Spleen (tissue), 11 donors: ENCODE data around the gene SLC16A10. TPM values are rescaled to one million over a fixed set of nuclear protein-coding genes. Genes with fewer than 3 reads are reported as not detected.

Experiments used
- DNase-seq: peaks from one replicate; pipeline ENCODE4 v3.0.0-alpha.2; 2020
- H3K27ac ChIP-seq, 8 donors: fragments of 200-600 bp; sonication (generic) in 7 of 8; 1 replicate in 4 of 8; 2 replicates in 4 of 8; pipeline versions ENCODE4 v1.5.0 to v1.8.0; 2016 to 2021; ENCODE audit warnings: inconsistent platforms in 4 of 8, mild to moderate bottlenecking in 4 of 8, moderate library complexity in 1 of 8
- H3K27me3 ChIP-seq, 7 donors: fragments of 200-600 bp; sonication (generic) in 6 of 7; replicated peaks in 1 of 7; 1 replicate in 4 of 7; 2 replicates in 3 of 7; pipeline versions ENCODE4 v1.5.0 to v1.8.0; 2016 to 2021; ENCODE audit warnings: inconsistent platforms in 3 of 7, mild to moderate bottlenecking in 1 of 7
- H3K36me3 ChIP-seq, 6 donors: fragments of 200-600 bp; sonication (generic) in 5 of 6; 1 replicate in 4 of 6; 2 replicates in 2 of 6; pipeline versions ENCODE4 v1.5.0 to v1.8.0; 2016 to 2021; ENCODE audit warnings: inconsistent platforms in 2 of 6
- H3K4me1 ChIP-seq, 6 donors: fragments of 200-600 bp; sonication (generic) in 5 of 6; 1 replicate in 3 of 6; 2 replicates in 3 of 6; pipeline versions ENCODE4 v1.5.0 to v1.8.0; 2016 to 2021; ENCODE audit warnings: inconsistent platforms in 3 of 6
- H3K4me3 ChIP-seq, 8 donors: fragments of 200-600 bp; sonication (generic) in 7 of 8; 1 replicate in 4 of 8; 2 replicates in 4 of 8; pipeline versions ENCODE4 v1.5.0 to v1.8.0; 2016 to 2021; ENCODE audit warnings: inconsistent platforms in 4 of 8, mild to moderate bottlenecking in 4 of 8, moderate library complexity in 2 of 8
- H3K9me3 ChIP-seq, 8 donors: fragments of 200-600 bp; sonication (generic) in 7 of 8; 1 replicate in 4 of 8; 2 replicates in 4 of 8; pipeline versions ENCODE4 v1.5.0 to v1.8.0; 2016 to 2021; ENCODE audit warnings: inconsistent platforms in 4 of 8
- POLR2A ChIP-seq, 3 donors: fragments of 450-650 bp; IDR thresholded peaks; one replicate each; pipeline ENCODE4 v1.5.1; 2017; ENCODE audit warnings: antibody characterized with exemption in 3 of 3, mild to moderate bottlenecking in 1 of 3
- POLR2AphosphoS5 ChIP-seq, 3 donors: sonication (generic); formaldehyde crosslinking; IDR thresholded peaks; one replicate each; pipeline ENCODE4 v1.5.1; 2017; ENCODE audit warnings: antibody characterized with exemption in 3 of 3
- WGBS, 5 donors: extraction: QIAGEN DNeasy Blood & Tissue Kit in 3 of 5; methylation state at CpG; one replicate each; pipeline versions ENCODE4 v1.1.5 to v1.1.7; 2013 to 2018; 5-methylcytosine and 5-hydroxymethylcytosine counted together
- intact Hi-C: fragments of 100-400 bp; cut with DNase I; formaldehyde crosslinking; loops from one replicate; pipeline ENCODE4 v1.15.0; 2023; ENCODE audit warnings: low total_unique reads
- polyA plus RNA-seq, 3 donors: library from polyadenylated mRNA; stranded (reverse); fragments of 200-250 nt; gene quantifications; one replicate each; pipeline ENCODE4 v1.2.1, GENCODE V29; 2013
- total RNA-seq, 7 donors: library from RNA; depleted of rRNA in 3 of 7; stranded (reverse); fragments of >200 nt in 3 of 7; fragmentation: NEBNext Ultra II Directional in 4 of 7; extraction: Animal tissue kit (Norgen Biotek cat#: 25700) in 4 of 7; gene quantifications; one replicate each; pipeline versions ENCODE4 v1.1.0 to v1.2.1, GENCODE V29; 2016 to 2021
- TF ChIP-seq, protein P1 (sequence below), 11 experiments: fragments of 200-600 bp in 7 of 11; fragments of 450-650 bp in 4 of 11; sonication (generic) in 4 of 11; IDR thresholded peaks in 8 of 11; conservative IDR thresholded peaks in 3 of 11; 1 replicate in 7 of 11; 2 replicates in 4 of 11; pipeline versions ENCODE4 v1.4.0 to v1.8.0; 2016 to 2021; ENCODE audit warnings: antibody characterized with exemption in 11 of 11, inconsistent platforms in 4 of 11, mild to moderate bottlenecking in 1 of 11
- donor health status: healthy with polysubstance abuse.
- donor health status: DM: no; HTN: no; CAD: no; lungs with moderate emphysema.
- donor health status: DM: no; HTN: no; CAD: no.
- donor health status: Bipolar disorder and iron deficiency.
- donor health status: healthy.
- donor health status: DM: no; HTN: no; CAD: no.
- donor health status: DM: yes; HTN: yes; CAD: no.

SLC16A10 gene
- total and polyA plus RNA-seq, 10 donors, result 0.24 to 19.9 (median 5.6) TPM

DNA sequence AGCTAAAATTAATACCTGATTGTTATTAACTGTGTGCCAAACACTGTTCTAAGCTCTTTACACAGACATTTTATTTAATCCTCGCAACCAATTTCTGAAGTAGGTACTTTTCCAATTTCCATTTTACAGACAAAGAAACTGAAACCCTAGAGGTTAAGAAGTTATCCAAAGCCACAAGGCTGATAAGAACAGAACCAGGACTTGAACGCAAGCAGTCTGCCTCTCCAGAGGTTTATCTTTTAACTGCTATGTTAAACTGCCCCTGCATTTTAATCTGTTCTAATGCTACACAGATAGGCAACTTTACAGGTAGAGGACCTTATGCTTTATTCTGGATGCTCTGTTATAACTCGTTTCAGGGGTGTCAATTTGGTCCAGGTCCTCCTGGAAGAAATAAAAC lies 118.2 kb downstream of the SLC16A10 start:
- intact Hi-C loops, result no loop called here
- H3K27ac ChIP-seq, result no peak overlapping the region
- 75 to 86% (median 81%) methylated on average over 3 of the region's 3 CpGs for WGBS, 5 donors
- no peak overlapping the region for H3K4me3 ChIP-seq
- H3K36me3 ChIP-seq, result no peaks in the 10 kb centered on the region
- no peaks in the 10 kb centered on the region for H3K27me3 ChIP-seq
- peaks cover 0 to 3% (median 0%) of the 10 kb centered on the region in 6 donors for H3K4me1 ChIP-seq
- no peaks in the 10 kb centered on the region for H3K9me3 ChIP-seq
- no peak for DNase-seq
- TF ChIP-seq POLR2A (IDR thresholded peaks at IDR 0.05) (no peak), POLR2AphosphoS5 (IDR thresholded peaks at IDR 0.05) (no peak)
- TF ChIP-seq, protein P1, sequence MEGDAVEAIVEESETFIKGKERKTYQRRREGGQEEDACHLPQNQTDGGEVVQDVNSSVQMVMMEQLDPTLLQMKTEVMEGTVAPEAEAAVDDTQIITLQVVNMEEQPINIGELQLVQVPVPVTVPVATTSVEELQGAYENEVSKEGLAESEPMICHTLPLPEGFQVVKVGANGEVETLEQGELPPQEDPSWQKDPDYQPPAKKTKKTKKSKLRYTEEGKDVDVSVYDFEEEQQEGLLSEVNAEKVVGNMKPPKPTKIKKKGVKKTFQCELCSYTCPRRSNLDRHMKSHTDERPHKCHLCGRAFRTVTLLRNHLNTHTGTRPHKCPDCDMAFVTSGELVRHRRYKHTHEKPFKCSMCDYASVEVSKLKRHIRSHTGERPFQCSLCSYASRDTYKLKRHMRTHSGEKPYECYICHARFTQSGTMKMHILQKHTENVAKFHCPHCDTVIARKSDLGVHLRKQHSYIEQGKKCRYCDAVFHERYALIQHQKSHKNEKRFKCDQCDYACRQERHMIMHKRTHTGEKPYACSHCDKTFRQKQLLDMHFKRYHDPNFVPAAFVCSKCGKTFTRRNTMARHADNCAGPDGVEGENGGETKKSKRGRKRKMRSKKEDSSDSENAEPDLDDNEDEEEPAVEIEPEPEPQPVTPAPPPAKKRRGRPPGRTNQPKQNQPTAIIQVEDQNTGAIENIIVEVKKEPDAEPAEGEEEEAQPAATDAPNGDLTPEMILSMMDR (IDR thresholded peaks at IDR 0.05 in 8 of 11, conservative IDR thresholded peaks at IDR 0.05 in 3 of 11), result no peak

DNA sequence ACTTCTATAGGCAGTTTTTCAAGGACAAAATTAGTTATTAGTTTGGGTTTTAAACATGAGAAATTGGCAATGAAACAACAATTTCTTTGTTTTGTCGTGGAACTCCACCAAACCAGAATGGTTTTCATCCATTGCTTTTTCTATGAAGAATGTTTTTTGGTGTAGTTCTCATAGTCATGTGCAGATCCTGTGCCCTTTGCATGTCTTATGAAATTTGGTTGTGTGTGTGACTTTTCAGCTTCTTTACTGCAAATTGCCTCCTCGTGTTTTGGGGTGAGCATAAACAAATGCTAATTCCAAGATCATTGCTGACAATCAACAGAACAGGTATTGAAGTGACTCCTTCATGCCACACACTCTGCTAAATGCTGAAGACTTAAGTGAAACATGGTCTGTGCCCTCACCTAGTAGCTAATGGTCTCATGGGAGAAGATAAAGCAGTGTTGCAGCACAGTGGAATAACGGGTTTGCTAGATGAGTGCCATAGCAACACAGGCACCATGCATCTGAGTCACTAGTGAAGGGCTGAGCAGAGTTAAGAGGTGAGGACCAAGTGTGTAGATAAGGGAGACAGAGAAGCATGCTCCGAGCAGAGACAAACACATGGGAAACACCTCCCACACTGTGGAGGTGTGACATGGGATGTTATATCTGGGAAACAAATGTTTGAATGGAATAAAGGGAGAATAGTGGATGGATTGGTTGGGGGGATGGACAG lies 120.0 kb downstream of the SLC16A10 start:
- 71 to 84% (median 79%) methylated on average over 4 of the region's 4 CpGs for WGBS, 5 donors
- no peak for DNase-seq
- TF ChIP-seq, protein P1 (IDR thresholded peaks at IDR 0.05 in 8 of 11, conservative IDR thresholded peaks at IDR 0.05 in 3 of 11), result no peak
- no peak for TF ChIP-seq POLR2A (IDR thresholded peaks at IDR 0.05)
- no peak for TF ChIP-seq POLR2AphosphoS5 (IDR thresholded peaks at IDR 0.05)
- Histone ChIP-seq H3K36me3 (no peaks in the 10 kb centered on the region), H3K27ac (no peak overlapping the region), H3K4me3 (no peak overlapping the region), H3K9me3 (no peaks in the 10 kb centered on the region), H3K4me1 (no peaks in the 10 kb centered on the region), H3K27me3 (no peaks in the 10 kb centered on the region)
- intact Hi-C loops, result no loop called here

DNA sequence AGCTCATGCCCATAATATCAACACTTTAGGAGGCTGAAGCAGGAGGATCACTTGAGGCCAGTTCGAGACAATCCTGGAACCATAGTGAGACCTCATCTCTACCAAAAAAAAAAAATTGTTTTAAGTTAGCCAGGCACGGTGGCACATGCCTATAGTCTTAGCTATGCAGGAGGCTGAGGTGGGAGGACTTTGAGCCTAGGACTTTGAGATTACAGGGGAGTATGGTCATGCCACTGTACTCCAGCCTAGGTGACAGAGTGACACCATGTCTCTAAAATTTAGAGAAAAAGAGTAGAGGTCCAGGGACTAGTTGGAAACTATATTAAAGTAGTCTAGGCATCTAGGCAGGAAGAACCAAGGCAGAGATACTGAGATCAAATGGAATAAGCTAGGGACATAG lies 121.6 kb downstream of the SLC16A10 start:
- Histone ChIP-seq H3K36me3 (no peaks in the 10 kb centered on the region), H3K27me3 (no peaks in the 10 kb centered on the region), H3K4me1 (no peaks in the 10 kb centered on the region), H3K27ac (no peak overlapping the region), H3K9me3 (no peaks in the 10 kb centered on the region), H3K4me3 (no peak overlapping the region)
- intact Hi-C loops, result no loop called here
- no peak for TF ChIP-seq POLR2A (IDR thresholded peaks at IDR 0.05)
- 72 to 96% (median 84%) methylated on average over 2 of the region's 2 CpGs for WGBS, 5 donors
- DNase-seq, result no peak

DNA sequence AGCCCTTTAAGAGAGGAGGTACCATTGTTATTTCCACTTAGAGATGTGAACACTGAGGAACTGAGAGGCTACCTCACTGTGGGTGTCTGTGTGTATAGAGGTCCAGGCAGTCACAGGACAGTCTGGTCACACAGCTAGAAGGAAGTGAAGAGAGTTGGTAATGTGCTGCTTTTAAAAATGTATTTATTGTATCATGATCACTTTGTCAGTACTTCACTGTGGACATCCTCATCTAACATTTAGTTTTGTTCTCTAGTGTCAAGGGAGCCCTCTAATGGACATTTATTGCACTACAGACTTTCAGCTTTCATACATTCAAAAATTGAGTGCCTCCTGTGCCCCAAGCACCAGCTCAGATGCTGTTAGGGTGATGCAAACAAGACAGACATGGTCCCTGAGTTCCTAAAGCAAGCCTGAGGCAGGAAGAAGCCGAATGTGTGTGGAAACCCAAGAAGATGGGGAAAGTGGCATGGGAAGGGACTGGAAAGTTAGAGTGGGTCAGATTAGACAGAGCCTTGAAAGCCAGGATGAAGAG lies 123.0 kb downstream of the SLC16A10 start:
- WGBS, 5 donors, result 33 to 50% (median 39%) methylated on average over 1 of the region's 1 CpG
- intact Hi-C loops, result loop anchor here (5.0 kb wide), 1 partner anchor 153 kb away; no protein-coding TSS in a partner anchor

More for the DNA sequence above, 123.0 kb downstream of the SLC16A10 start:
- DNase-seq, result no peak
- Histone ChIP-seq H3K4me1 (no peaks in the 10 kb centered on the region), H3K36me3 (no peaks in the 10 kb centered on the region), H3K4me3 (no peak overlapping the region), H3K27ac (no peak overlapping the region), H3K9me3 (no peaks in the 10 kb centered on the region), H3K27me3 (no peaks in the 10 kb centered on the region)
- TF ChIP-seq POLR2AphosphoS5 (IDR thresholded peaks at IDR 0.05), result no peak
- TF ChIP-seq, protein P1 (IDR thresholded peaks at IDR 0.05 in 8 of 11, conservative IDR thresholded peaks at IDR 0.05 in 3 of 11), result peak; percentile 25 to 76 (median 66)
